GM18907 (cell line): ENCODE results near the gene TSPAN11.

Experiments
- ATAC-seq: cut with Tn5 transposase; IDR thresholded peaks from one replicate; pipeline ENCODE4 v1.9.1; 2021; ENCODE audit warnings: mild to moderate bottlenecking, moderate library complexity; ENCODE audit not compliant: unreplicated experiment

The TSPAN11 gene

DNA sequence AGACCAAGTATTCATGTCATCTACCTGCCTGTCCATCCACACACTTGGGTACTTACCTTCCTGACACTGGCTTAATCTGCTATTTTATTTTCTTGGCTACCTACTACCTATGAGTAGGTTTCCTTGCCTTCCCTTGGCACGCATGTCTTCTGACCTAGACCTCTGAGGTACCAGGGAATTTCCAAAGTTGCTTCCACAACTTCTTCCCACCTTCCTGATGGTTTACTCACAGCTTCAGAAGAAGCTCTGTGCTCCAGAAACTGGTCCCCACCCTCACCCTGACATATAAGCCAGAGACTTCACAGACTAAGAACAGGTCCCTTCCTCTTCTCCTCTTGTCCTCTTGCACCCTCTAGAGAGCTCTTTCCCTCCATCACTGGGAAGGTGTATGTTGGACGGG, 111.4 kb downstream of the TSPAN11 start:
- no peak for ATAC-seq

DNA sequence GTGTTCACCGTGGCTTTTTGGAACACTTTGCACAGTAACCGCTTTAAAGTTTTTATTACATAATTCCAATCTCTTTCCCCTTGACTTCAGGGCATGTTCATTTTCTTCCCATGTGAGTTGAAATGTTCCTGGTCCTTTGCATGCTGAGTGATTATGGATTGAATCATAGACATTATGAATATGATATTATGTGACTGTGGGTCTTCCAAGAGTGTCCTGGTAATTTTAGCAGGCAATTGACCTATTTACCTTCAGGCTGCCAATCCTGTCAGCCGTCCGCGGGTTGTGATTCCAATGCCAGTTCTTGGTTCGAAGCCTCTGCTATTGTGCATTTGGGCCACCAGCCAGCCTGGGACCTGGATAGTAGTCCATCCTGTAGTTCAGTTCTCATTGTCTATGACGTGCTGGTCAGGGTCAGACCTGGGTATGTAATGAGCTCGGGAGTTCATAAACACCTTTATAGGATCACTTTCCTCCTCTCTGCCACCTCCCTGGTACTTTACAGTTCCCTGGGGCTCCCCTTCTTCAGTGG, 114.6 kb downstream of the TSPAN11 start:
- ATAC-seq: no peak
